ENCODE results near the gene DDX4.
"Not testable (repeated sequence)": the region's sequence is repeated elsewhere in the genome, so short reads cannot be mapped to it uniquely, and the experiment has no call there.

Gene DDX4

DNA sequence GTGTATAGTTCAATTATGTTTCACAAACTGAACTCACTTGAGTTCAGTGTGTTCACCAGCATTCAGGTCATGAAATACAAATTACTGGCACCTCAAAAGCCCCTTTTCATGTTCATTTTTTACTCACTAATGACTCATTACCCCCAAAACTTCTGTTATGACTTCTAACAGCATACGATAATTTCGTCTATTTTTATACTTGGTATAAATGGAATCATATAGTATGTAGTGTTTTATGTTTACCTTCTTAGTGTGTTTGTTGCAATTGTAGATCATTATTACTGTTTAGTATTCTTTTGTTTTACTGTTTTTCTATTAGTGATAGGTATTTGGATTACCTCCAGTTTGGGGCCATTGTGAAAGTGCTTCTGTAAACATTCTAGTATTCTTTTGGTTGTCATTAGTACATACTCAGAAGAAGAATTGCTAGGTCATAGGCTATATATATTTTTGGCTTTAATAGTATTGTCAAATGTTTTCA lies 33.4 kb downstream of the DDX4 start:
- peaks cover 8% of the 10 kb centered on the region; the same call in 1 of the 2 replicates for H3K4me1 ChIP-seq (ENCODE audit: insufficient read depth, low read length)
- no peak overlapping the region for H3K9ac ChIP-seq (ENCODE audit: low read depth, low read length)
- H3K4me3 ChIP-seq (ENCODE audit: low read length) = no peak overlapping the region
- no peaks in the 10 kb centered on the region for H3K36me3 ChIP-seq (ENCODE audit: insufficient read depth, low read depth, low read length)
- H3K27me3 ChIP-seq (ENCODE audit: insufficient read depth, low read length) = no peaks in the 10 kb centered on the region
- H3K27ac ChIP-seq (ENCODE audit: low read length) = no peak overlapping the region
- no peaks in the 10 kb centered on the region for H3K9me3 ChIP-seq (ENCODE audit: insufficient read depth, low read depth, low read length)

DNA sequence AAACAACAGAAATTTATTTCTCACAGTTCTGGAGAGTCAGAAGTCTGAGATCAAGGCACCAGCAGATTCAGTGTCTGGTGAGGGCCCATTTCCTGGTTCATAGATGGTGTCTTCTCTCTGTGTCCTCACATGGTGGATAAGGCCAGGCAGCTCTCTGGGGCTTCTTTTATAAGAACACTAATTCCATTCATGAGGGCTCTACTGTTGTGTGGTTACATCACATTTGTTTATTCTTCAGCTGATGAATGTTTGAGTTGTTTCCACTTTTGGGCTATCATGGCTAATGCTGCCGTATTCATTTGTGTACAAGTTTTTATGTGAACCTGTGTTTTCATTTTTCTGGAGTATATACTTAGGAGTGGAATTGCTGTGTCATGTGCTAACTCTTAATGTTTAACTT lies 35.2 kb downstream of the DDX4 start:
- H3K4me3 ChIP-seq (ENCODE audit: low read length) = no peak overlapping the region
- H3K27ac ChIP-seq (ENCODE audit: low read length) = no peak overlapping the region
- H3K4me1 ChIP-seq (ENCODE audit: insufficient read depth, low read length) = peaks cover 8% of the 10 kb centered on the region; the same call in 1 of the 2 replicates
- H3K27me3 ChIP-seq (ENCODE audit: insufficient read depth, low read length) = no peaks in the 10 kb centered on the region
- no peaks in the 10 kb centered on the region for H3K36me3 ChIP-seq (ENCODE audit: insufficient read depth, low read depth, low read length)
- no peak overlapping the region for H3K9ac ChIP-seq (ENCODE audit: low read depth, low read length)
- no peaks in the 10 kb centered on the region for H3K9me3 ChIP-seq (ENCODE audit: insufficient read depth, low read depth, low read length)

DNA sequence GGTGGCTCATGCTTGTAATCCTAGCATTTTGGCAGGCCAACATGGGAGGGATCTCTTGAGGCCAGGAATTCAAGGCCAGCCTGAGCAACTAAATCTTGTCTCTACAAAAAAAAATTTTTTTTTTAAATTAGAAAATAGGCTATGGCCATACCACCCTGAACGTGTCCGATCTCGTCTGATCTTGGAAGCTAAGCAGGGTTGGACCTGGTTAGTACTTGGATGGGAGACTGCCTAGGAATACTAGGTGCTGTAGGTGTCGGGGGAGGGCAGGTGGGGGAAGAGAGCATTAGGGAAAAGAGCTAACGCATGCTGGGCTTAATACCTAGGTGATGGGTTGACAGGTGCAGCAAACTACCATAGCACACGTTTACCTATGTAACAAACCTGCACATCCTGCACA lies 39.5 kb downstream of the DDX4 start:
- Histone ChIP-seq H3K9me3 (ENCODE audit: insufficient read depth, low read depth, low read length) (no peaks in the 10 kb centered on the region), H3K36me3 (ENCODE audit: insufficient read depth, low read depth, low read length) (no peaks in the 10 kb centered on the region), H3K4me3 (ENCODE audit: low read length) (no peak overlapping the region), H3K4me1 (ENCODE audit: insufficient read depth, low read length) (no peaks in the 10 kb centered on the region), H3K9ac (ENCODE audit: low read depth, low read length) (no peak overlapping the region), H3K27ac (ENCODE audit: low read length) (no peak overlapping the region), H3K27me3 (ENCODE audit: insufficient read depth, low read length) (no peaks in the 10 kb centered on the region)

DNA sequence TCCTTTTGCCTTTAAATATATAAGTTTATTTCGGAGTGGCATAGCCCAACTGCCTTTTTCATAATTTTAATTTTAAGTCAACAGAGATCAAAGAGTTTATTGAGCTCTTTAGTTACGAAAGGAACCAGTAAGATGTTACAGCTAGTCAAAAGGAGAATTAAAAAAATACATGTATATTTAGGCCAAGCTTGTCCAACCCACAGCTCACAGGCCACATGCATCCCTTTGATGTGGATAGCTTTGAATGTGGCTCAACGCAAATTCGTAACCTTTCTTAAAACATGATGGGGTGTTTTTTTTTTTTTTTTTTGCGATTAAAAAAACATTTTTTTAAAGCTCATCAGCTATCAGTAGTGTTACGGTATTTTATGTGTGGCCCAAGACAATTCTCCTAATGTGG lies 63.1 kb downstream of the DDX4 start:
- no peak overlapping the region for H3K9ac ChIP-seq (ENCODE audit: low read depth, low read length)
- H3K27me3 ChIP-seq (ENCODE audit: insufficient read depth, low read length) = no peaks in the 10 kb centered on the region
- H3K4me1 ChIP-seq (ENCODE audit: insufficient read depth, low read length) = no peaks in the 10 kb centered on the region
- H3K36me3 ChIP-seq (ENCODE audit: insufficient read depth, low read depth, low read length) = no peaks in the 10 kb centered on the region
- H3K27ac ChIP-seq (ENCODE audit: low read length) = no peak overlapping the region
- H3K4me3 ChIP-seq (ENCODE audit: low read length) = no peak overlapping the region
- no peaks in the 10 kb centered on the region for H3K9me3 ChIP-seq (ENCODE audit: insufficient read depth, low read depth, low read length)

DNA sequence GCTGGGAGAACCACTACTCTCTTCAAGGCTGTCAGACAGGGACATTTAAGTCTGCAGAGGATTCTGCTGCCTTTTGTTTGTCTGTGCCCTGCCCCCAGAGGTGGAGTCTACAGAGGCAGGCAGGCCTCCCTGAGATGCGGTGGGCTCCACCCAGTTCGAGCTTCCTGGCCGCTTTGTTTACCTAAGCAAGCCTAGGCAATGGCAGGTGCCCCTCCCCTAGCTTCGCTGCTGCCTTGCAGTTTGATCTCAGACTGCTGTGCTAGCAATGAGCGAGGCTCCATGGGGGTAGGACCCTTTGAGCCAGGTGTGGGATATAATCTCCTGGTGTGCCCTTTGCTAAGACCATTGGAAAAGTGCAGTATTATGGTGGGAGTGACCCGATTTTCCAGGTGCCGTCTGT lies 71.0 kb downstream of the DDX4 start:
- peaks cover 18% of the 10 kb centered on the region for H3K9me3 ChIP-seq (ENCODE audit: insufficient read depth, low read depth, low read length)
- not testable (repeated sequence) for H3K4me1 ChIP-seq (ENCODE audit: insufficient read depth, low read length); H3K4me3 ChIP-seq (ENCODE audit: low read length); H3K36me3 ChIP-seq (ENCODE audit: insufficient read depth, low read depth, low read length); H3K27me3 ChIP-seq (ENCODE audit: insufficient read depth, low read length); H3K9ac ChIP-seq (ENCODE audit: low read depth, low read length); H3K27ac ChIP-seq (ENCODE audit: low read length)

DNA sequence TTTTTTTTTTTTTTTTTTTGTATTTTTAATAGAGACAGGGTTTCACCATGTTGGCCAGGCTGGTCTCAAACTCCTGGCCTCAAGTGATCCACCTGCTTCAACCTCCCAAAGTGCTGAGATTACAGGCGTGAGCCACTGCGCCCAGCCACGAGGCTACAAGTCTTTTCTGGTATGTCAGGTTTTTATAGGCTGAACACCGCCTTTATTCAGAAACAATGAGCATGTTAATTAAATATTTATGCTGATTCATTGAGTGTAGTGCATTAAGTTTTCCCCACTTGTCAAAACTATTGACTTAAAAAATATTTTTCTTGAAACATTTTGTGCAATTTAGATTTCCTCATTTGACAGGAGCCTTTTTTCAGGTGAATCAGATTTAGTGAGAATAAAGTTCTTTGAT lies 78.1 kb downstream of the DDX4 start:
- H3K9ac ChIP-seq (ENCODE audit: low read depth, low read length); H3K4me3 ChIP-seq (ENCODE audit: low read length); H3K36me3 ChIP-seq (ENCODE audit: insufficient read depth, low read depth, low read length); H3K27me3 ChIP-seq (ENCODE audit: insufficient read depth, low read length); H3K9me3 ChIP-seq (ENCODE audit: insufficient read depth, low read depth, low read length); H3K4me1 ChIP-seq (ENCODE audit: insufficient read depth, low read length); H3K27ac ChIP-seq (ENCODE audit: low read length): not testable (repeated sequence)

DNA sequence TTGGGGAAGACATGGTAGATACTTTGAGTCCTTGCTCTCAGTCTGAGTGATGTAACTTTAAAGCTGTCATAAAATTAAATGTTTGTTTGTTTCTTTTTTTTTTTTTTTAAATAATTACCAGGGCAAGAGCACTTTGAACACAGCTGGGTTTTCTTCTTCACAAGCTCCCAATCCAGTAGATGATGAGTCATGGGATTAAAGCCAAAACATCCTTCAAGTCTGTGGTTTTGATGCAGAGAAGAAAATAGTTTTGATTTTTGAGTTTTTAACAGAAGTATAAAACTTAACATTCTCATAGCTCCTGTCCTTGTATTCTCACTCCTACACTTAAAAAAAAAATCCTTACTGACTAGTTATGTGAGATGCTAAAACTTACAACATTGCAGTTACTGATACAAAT lies 78.5 kb downstream of the DDX4 start:
- H3K36me3 ChIP-seq (ENCODE audit: insufficient read depth, low read depth, low read length) = no peaks in the 10 kb centered on the region
- no peak overlapping the region for H3K4me3 ChIP-seq (ENCODE audit: low read length)
- no peak overlapping the region for H3K9ac ChIP-seq (ENCODE audit: low read depth, low read length)
- H3K27me3 ChIP-seq (ENCODE audit: insufficient read depth, low read length) = peaks cover 11% of the 10 kb centered on the region; the same call in 1 of the 2 replicates
- no peaks in the 10 kb centered on the region for H3K9me3 ChIP-seq (ENCODE audit: insufficient read depth, low read depth, low read length)
- no peaks in the 10 kb centered on the region for H3K4me1 ChIP-seq (ENCODE audit: insufficient read depth, low read length)
- no peak overlapping the region for H3K27ac ChIP-seq (ENCODE audit: low read length)

DNA sequence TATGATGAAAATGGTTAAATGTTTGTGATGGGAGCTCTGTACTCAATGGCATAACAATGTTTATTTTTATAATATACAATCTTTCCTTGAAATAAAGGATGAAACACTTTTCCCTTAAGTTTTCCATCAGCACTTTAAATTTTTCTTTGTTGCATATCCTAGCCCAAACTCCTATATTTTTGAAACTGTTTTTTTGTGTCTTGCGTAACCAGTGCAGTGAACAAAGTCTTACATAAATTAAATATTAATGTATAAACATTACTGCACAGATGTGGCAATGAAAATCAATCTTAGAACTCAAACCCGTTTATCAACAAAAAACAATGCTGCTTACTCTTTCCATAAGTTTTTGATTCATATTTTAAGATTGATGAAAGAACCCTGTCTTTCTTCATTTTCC lies 79.2 kb downstream of the DDX4 start:
- no peak overlapping the region for H3K4me3 ChIP-seq (ENCODE audit: low read length)
- no peaks in the 10 kb centered on the region for H3K36me3 ChIP-seq (ENCODE audit: insufficient read depth, low read depth, low read length)
- no peak overlapping the region for H3K27ac ChIP-seq (ENCODE audit: low read length)
- H3K4me1 ChIP-seq (ENCODE audit: insufficient read depth, low read length) = no peaks in the 10 kb centered on the region
- peaks cover 18% of the 10 kb centered on the region; the same call in 1 of the 2 replicates for H3K27me3 ChIP-seq (ENCODE audit: insufficient read depth, low read length)
- H3K9ac ChIP-seq (ENCODE audit: low read depth, low read length) = no peak overlapping the region
- no peaks in the 10 kb centered on the region for H3K9me3 ChIP-seq (ENCODE audit: insufficient read depth, low read depth, low read length)

DNA sequence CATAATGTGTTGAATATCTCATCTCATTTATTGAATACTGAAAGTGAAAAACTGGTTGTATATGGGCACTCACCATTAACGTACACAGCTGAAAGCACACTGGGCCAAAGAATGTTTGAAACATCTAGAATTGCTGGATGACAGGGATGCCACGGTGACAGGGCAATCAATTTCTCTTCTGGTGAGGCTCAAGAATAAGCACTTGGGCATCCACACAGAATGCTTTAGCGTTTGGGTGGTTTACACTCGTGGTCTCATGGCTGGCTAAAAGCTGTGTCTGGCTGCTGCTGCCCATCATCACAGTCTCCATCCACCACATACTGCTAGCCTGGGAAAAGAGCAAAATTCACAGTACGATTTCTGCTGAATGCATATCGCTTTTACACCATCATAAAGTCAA lies 82.6 kb downstream of the DDX4 start:
- Histone ChIP-seq H3K27ac (ENCODE audit: low read length) (no peak overlapping the region), H3K4me1 (ENCODE audit: insufficient read depth, low read length) (no peaks in the 10 kb centered on the region), H3K9ac (ENCODE audit: low read depth, low read length) (no peak overlapping the region), H3K36me3 (ENCODE audit: insufficient read depth, low read depth, low read length) (no peaks in the 10 kb centered on the region), H3K27me3 (ENCODE audit: insufficient read depth, low read length) (peaks cover 32% of the 10 kb centered on the region), H3K4me3 (ENCODE audit: low read length) (no peak overlapping the region), H3K9me3 (ENCODE audit: insufficient read depth, low read depth, low read length) (no peaks in the 10 kb centered on the region)

DNA sequence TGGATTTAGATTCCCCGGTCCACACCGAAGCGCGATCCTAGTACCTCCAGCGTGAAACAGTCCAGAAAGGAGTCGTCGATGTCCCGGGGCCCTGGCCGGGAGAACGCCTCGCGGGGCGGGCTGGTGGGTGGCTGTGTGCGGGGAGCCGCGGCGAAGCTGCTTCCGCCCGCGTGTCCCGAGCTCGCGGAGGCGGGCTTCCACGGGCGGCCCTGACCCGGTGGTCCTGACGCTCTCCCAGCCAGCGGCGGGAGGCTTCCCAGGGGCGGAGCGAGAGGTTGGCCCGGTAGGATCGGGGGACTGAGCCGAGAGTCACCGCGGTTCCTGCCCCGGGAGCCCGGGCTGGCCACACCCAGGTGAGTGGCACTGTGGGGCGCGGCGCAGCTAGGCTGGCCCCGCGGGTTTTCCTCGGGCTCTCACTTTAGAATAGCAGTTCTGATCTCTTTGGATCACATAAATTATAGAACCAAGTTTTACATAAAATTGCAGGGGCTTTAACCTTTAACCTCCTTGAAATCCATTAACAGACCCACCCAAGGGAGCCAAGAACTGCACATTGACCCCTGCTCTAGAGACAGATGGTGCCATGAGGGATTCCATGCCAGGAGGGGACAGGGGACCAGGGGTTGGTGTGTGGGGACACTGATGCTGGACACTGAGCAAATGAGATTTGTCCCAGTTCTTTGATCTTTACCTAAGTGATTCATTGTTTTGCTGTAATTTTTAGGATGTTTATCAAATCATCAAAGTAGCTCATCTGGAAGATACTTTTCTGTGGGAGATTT lies 84.1 kb downstream of the DDX4 start:
- Histone ChIP-seq H3K4me3 (ENCODE audit: low read length) (peak overlapping the region; percentile 67; the same call in 1 of the 2 replicates), H3K36me3 (ENCODE audit: insufficient read depth, low read depth, low read length) (no peaks in the 10 kb centered on the region), H3K4me1 (ENCODE audit: insufficient read depth, low read length) (no peaks in the 10 kb centered on the region), H3K9ac (ENCODE audit: low read depth, low read length) (peak overlapping the region; percentile 57; the same call in 1 of the 2 replicates), H3K27me3 (ENCODE audit: insufficient read depth, low read length) (peaks cover 32% of the 10 kb centered on the region), H3K9me3 (ENCODE audit: insufficient read depth, low read depth, low read length) (no peaks in the 10 kb centered on the region), H3K27ac (ENCODE audit: low read length) (no peak overlapping the region)

DNA sequence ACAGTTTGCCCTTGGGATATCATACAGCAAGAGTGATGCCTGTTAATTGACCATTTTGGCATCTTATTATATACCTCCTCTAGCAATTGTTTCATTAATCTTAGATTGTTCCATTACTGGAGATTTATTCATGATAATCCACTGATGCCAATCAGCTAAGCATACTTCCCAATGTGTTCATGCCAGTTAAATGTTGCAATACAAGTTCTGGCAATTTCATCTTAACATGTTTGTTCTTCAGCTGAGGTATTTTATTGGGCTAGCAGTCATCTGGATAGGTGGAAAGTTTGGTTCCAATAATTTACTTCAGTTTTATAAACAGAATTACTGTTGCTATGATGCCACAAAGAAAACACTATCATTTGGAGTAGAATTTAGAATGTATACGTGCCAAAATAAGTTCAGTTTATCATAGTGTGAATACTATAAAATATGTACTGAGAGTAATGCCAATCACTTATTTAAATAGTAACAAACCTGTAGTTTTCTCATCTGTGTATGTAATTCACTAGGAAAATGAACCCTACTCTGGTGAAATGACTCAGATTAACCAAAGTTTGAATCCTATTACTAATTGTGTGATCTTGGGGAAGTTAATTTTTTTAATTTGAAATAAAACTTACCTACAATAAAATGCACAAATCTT lies 85.4 kb downstream of the DDX4 start:
- Histone ChIP-seq H3K27me3 (ENCODE audit: insufficient read depth, low read length) (peaks cover 32% of the 10 kb centered on the region), H3K4me3 (ENCODE audit: low read length) (no peak overlapping the region), H3K9me3 (ENCODE audit: insufficient read depth, low read depth, low read length) (no peaks in the 10 kb centered on the region), H3K4me1 (ENCODE audit: insufficient read depth, low read length) (no peaks in the 10 kb centered on the region), H3K27ac (ENCODE audit: low read length) (no peak overlapping the region), H3K9ac (ENCODE audit: low read depth, low read length) (no peak overlapping the region), H3K36me3 (ENCODE audit: insufficient read depth, low read depth, low read length) (no peaks in the 10 kb centered on the region)

DNA sequence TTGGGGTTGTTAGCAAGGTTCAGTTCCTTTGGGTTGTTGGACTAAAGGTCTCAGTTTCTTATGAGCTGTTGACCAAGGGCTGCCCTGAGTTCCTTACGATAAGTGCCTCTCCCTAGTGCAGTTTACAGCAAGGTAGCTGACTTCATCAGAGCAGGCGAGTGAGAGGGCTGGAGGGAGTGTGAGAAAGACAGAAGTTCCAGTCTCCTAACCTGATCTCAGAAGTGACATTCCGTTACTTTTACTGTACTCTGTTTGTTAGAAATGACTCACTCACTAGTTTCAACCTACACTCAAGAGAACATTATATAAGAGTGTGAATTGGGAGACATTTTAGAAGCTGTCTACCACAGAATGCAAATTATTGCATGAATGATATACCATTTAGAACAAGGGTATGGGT lies 92.1 kb downstream of the DDX4 start:
- H3K27ac ChIP-seq (ENCODE audit: low read length) = no peak overlapping the region
- no peaks in the 10 kb centered on the region for H3K36me3 ChIP-seq (ENCODE audit: insufficient read depth, low read depth, low read length)
- no peak overlapping the region for H3K4me3 ChIP-seq (ENCODE audit: low read length)
- no peaks in the 10 kb centered on the region for H3K4me1 ChIP-seq (ENCODE audit: insufficient read depth, low read length)
- H3K9me3 ChIP-seq (ENCODE audit: insufficient read depth, low read depth, low read length) = no peaks in the 10 kb centered on the region
- no peak overlapping the region for H3K9ac ChIP-seq (ENCODE audit: low read depth, low read length)
- no peaks in the 10 kb centered on the region for H3K27me3 ChIP-seq (ENCODE audit: insufficient read depth, low read length)

All from iPS-20b (cell line).